Nephron progenitor cell (in vitro differentiated cells): Measurements from ENCODE around the gene TMEM207.

Source experiments
- DNase-seq: peaks from one replicate; pipeline ENCODE4 v3.0.0; 2021
- H3K27ac Mint-ChIP-seq: 2 replicates; pipeline ENCODE4 v1.8.0; 2021; ENCODE audit warnings: mild to moderate bottlenecking, moderate library complexity, mixed read lengths
- H3K27me3 Mint-ChIP-seq: 2 replicates; pipeline ENCODE4 v1.8.0; 2021; ENCODE audit warnings: mild to moderate bottlenecking, low read depth, mixed read lengths; ENCODE audit not compliant: poor library complexity
- H3K36me3 Mint-ChIP-seq: 2 replicates; pipeline ENCODE4 v1.8.0; 2021; ENCODE audit warnings: low read depth, mixed read lengths
- H3K4me1 Mint-ChIP-seq: 2 replicates; pipeline ENCODE4 v1.8.0; 2021; ENCODE audit warnings: mixed read lengths
- H3K4me3 Mint-ChIP-seq: 2 replicates; pipeline ENCODE4 v1.8.0; 2021; ENCODE audit warnings: mild to moderate bottlenecking, moderate library complexity, mixed read lengths
- H3K9me3 Mint-ChIP-seq: 2 replicates; pipeline ENCODE4 v1.8.0; 2021; ENCODE audit warnings: mild to moderate bottlenecking, moderate library complexity, mixed read lengths
- CTCF ChIP-seq: fragments of 200-600 bp; sonication (generic); IDR thresholded peaks from 2 replicates; pipeline ENCODE4 v1.5.0; 2021; ENCODE audit warnings: antibody characterized with exemption

Gene TMEM207

GRCh38 chr3:190424108-190424477, 25.6 kb downstream of the TMEM207 start:
- H3K36me3 Mint-ChIP-seq: no peaks in the 10 kb centered on the region
- no peak for TF ChIP-seq CTCF

GRCh38 chr3:190414297-190414696, 35.4 kb downstream of the TMEM207 start:
- Mint-ChIP-seq H3K27ac (no peak overlapping the region), H3K36me3 (no peaks in the 10 kb centered on the region), H3K9me3 (peaks cover 20% of the 10 kb centered on the region), H3K4me3 (no peak overlapping the region), H3K4me1 (no peaks in the 10 kb centered on the region), H3K27me3 (peaks cover 3% of the 10 kb centered on the region)
- TF ChIP-seq CTCF: no peak
- no peak for DNase-seq

More at GRCh38 chr3:190424108-190424477, 25.6 kb downstream of the TMEM207 start:
- no peak overlapping the region for H3K4me3 Mint-ChIP-seq
- H3K9me3 Mint-ChIP-seq: no peaks in the 10 kb centered on the region
- H3K27me3 Mint-ChIP-seq: peaks cover 3% of the 10 kb centered on the region
- no peaks in the 10 kb centered on the region for H3K4me1 Mint-ChIP-seq
- no peak overlapping the region for H3K27ac Mint-ChIP-seq
- DNase-seq: no peak

GRCh38 chr3:190404715-190405114, 45.0 kb downstream of the TMEM207 start:
- H3K27me3 Mint-ChIP-seq: no peaks in the 10 kb centered on the region
- H3K4me3 Mint-ChIP-seq: no peak overlapping the region
- no peak for DNase-seq
- no peaks in the 10 kb centered on the region for H3K9me3 Mint-ChIP-seq
- no peak overlapping the region for H3K27ac Mint-ChIP-seq
- H3K4me1 Mint-ChIP-seq: no peaks in the 10 kb centered on the region
- no peak for TF ChIP-seq CTCF
- H3K36me3 Mint-ChIP-seq: no peaks in the 10 kb centered on the region

GRCh38 chr3:190401963-190402362, 47.7 kb downstream of the TMEM207 start:
- Mint-ChIP-seq H3K36me3 (no peaks in the 10 kb centered on the region), H3K27me3 (no peaks in the 10 kb centered on the region), H3K4me3 (no peak overlapping the region), H3K4me1 (no peaks in the 10 kb centered on the region), H3K9me3 (no peaks in the 10 kb centered on the region), H3K27ac (no peak overlapping the region)
- no peak for TF ChIP-seq CTCF
- DNase-seq: no peak

- H3K9me3 Mint-ChIP-seq: no peaks in the 10 kb centered on the region
- H3K36me3 Mint-ChIP-seq: no peaks in the 10 kb centered on the region
- H3K4me1 Mint-ChIP-seq: no peaks in the 10 kb centered on the region
- H3K4me3 Mint-ChIP-seq: no peak overlapping the region
- no peak for DNase-seq
- H3K27ac Mint-ChIP-seq: no peak overlapping the region
- no peak for TF ChIP-seq CTCF
- no peaks in the 10 kb centered on the region for H3K27me3 Mint-ChIP-seq
Observed at GRCh38 chr3:190399677-190400076, 50.0 kb downstream of the TMEM207 start.

- H3K27ac Mint-ChIP-seq: no peak overlapping the region
Observed at GRCh38 chr3:190397889-190398288, 51.8 kb downstream of the TMEM207 start.

More at GRCh38 chr3:190397889-190398288, 51.8 kb downstream of the TMEM207 start:
- no peaks in the 10 kb centered on the region for H3K9me3 Mint-ChIP-seq
- no peak for TF ChIP-seq CTCF
- DNase-seq: no peak
- no peaks in the 10 kb centered on the region for H3K27me3 Mint-ChIP-seq
- H3K4me1 Mint-ChIP-seq: no peaks in the 10 kb centered on the region
- no peaks in the 10 kb centered on the region for H3K36me3 Mint-ChIP-seq
- no peak overlapping the region for H3K4me3 Mint-ChIP-seq
